Fibroblast of villous mesenchyme (primary cell): ENCODE data around the gene MFSD11. TPM values are rescaled to one million over a fixed set of nuclear protein-coding genes. Genes with fewer than 3 reads are reported as not detected.

ENCODE experiments used
- DNase-seq: peaks from one replicate; pipeline ENCODE4 v3.0.0-alpha.2; 2010; ENCODE audit warnings: low read depth
- H3K4me3 ChIP-seq: 2 replicates; pipeline ENCODE4 v1.5.1; 2011; ENCODE audit warnings: low read depth, mild to moderate bottlenecking, low read length
- CTCF ChIP-seq: IDR thresholded peaks from 2 replicates; pipeline ENCODE4 v1.5.1; 2012; ENCODE audit warnings: low read depth, mild to moderate bottlenecking, low read length; ENCODE audit not compliant: insufficient read depth
- total RNA-seq: library from RNA; depleted of rRNA; stranded (reverse); fragments of >200 nt; gene quantifications from 2 replicates; pipeline ENCODE4 v1.2.3, GENCODE V29; 2012

MFSD11 gene
- total RNA-seq, 1 donor = 44.5 TPM

DNA sequence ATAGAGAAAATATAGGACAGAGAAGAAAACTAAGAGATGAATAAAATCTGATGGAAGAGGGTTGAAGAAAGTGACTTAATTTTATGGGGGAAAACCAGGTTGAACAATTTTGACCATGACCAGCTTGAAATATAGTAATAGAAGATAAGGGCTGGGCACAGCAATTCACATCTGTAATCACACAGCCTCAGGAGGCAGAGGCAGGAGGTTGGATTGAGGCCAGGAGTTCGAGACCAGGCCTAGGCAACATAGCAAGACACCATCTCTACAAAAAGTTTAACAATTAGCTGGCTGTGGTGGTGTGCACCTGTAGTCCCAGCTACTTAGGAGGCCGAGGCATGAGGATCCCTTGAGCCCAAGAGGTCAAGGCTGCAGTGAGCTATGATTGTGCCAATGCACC is 35.8 kb upstream of the MFSD11 start:
- TF ChIP-seq CTCF = no peak
- no peak for DNase-seq
- no peak overlapping the region for H3K4me3 ChIP-seq

GRCh38 chr17:76702941-76703637 is 34.8 kb upstream of the MFSD11 start:
- no peak overlapping the region for H3K4me3 ChIP-seq
- DNase-seq = no peak
- TF ChIP-seq CTCF = no peak

DNA sequence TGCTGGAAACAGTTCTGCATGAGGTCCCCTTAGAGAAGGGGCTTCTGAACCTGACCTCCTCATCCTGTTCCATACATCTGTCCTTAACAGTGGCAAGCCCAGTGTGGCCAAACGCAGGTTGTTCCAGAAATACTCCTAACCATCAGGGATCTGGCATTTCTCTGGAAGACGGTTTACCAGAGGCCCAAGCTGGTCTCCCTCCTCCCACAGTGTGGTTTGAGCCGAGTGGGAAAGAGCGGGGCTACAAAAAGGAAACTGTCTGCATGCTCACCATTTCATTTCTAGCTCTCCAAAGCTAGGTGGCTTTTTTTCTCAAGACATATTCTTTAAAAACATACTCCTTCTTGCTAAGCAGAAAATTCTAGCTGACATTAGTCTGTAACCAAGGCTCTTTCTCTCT is 33.1 kb upstream of the MFSD11 start:
- no peak overlapping the region for H3K4me3 ChIP-seq
- peak; percentile 57 for DNase-seq
- TF ChIP-seq CTCF = no peak

- no peak for DNase-seq
- H3K4me3 ChIP-seq = no peak overlapping the region
- no peak for TF ChIP-seq CTCF
Observed at GRCh38 chr17:76706817-76707216, 31.1 kb upstream of the MFSD11 start.

DNA sequence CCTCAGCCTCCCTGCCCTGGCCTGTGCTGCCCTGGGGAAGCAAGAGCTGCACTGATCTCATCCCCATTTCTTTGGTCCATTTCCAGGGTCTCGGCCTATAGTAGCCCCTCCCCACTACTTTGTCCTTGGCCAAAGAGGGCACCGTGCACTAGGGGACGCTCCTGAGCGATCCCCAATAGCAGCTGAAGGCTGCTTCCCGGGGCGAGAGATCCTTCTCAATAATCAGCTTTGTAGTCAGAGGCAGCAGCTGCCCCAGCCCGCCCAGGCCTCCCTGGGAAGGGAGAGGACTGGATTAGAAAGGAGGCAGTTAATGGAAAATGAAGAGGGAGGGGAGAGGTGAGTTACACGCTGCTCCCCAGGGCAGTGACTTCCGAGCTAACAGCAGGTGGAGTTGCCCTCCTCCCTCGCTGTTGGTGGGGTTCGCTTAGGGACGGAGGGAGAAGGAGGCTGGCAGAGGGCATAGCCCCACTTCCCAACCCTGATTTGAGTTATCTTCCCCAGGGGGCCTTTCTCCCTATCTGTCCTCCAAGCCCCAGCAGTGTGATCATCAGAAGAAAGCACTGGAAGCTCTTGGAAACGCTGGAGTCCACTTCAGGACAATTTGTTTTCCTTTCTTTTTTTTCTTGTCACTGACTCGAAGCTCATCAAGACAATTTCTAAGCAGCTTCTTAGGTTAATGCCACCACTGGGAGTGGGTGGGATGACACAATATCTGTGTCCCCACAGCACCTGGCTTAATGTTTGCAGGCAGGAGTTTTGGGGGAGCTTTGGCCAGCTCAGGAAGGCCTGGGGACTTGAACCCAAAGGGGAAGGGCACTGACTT is 29.7 kb upstream of the MFSD11 start:
- peak overlapping the region; percentile 75 for H3K4me3 ChIP-seq
- TF ChIP-seq CTCF = peak; percentile 54
- DNase-seq = no peak

GRCh38 chr17:76709077-76709950 is 28.6 kb upstream of the MFSD11 start:
- TF ChIP-seq CTCF = no peak
- peak; percentile 98 for DNase-seq
- H3K4me3 ChIP-seq = peak overlapping the region; percentile 75

DNA sequence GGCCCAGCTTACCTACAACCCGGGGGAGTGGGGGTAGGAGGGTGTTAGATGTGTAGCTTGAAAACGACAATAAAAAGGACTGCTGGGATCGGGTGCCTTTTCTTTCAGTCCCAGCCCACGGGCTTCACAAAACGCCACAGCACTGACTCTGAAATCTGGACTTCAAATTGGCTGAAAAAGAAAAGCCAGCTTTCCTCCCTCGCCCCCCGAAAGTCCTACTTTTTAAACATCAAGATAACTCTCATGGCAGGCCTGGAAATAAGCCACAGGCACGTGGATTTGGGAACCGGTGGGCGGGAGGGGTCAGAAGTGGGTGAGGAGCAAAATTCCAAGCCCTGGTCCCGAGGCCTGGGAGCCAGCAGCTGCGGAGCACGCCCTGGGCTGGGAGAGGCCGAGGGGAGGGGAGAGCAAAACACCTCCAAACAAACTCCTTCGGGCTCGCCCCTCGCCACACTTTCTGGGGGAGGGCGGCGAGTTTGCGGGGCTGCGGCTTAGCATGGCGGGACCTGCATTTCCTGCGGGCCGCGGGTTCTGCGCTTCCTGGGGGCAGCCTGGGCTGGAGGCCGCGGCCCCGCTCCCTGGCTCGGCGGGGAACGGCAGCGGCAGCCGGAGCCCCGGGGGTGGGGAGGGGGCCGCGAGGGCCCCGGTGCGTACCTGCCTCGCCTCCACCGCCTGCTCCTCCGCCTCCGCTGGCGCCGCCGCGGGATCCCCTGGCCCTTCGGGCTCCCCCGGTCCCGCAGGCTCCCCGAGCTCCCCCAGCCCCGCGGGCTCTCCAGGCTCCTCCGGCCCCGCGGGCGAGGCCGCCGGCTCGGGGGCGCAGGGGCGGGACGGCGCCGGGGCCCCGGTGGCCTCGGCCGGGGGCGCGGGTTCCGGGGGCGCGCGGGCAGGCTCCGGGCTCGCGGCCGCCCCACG is 27.7 kb upstream of the MFSD11 start:
- peak overlapping the region; percentile 75 for H3K4me3 ChIP-seq
- peak; percentile 81 for DNase-seq
